Right lobe of liver (tissue), 6 donors: ENCODE results near the gene TRAPPC6A. TPM values are rescaled to one million over a fixed set of nuclear protein-coding genes. Genes with fewer than 3 reads are reported as not detected.

Source experiments
- ATAC-seq, 4 donors: fragments of 200-7000 bp; cut with Tn5 transposase; one replicate each; pipeline ENCODE4 v1.9.1; 2020; ENCODE audit warnings: mild to moderate bottlenecking in 4 of 4, moderate library complexity in 4 of 4
- DNase-seq, 3 donors: peaks; one replicate each; pipeline ENCODE4 v3.0.0-alpha.2; 2020
- H3K27ac ChIP-seq, 3 donors: fragments of 200-600 bp; one replicate each; pipeline ENCODE4 v1.8.0; 2022
- H3K27me3 ChIP-seq, 2 donors: fragments of 200-600 bp; one replicate each; pipeline ENCODE4 v1.8.0; 2022
- H3K36me3 ChIP-seq, 4 donors: fragments of 200-600 bp; sonication (generic) in 1 of 4; one replicate each; pipeline versions ENCODE4 v1.5.1 to v1.8.0; 2017 to 2022; ENCODE audit warnings: control low read depth in 1 of 4
- H3K4me1 ChIP-seq, 4 donors: fragments of 200-600 bp; sonication (generic) in 1 of 4; one replicate each; pipeline versions ENCODE4 v1.5.1 to v1.8.0; 2017 to 2022; ENCODE audit warnings: control low read depth in 1 of 4
- H3K4me3 ChIP-seq, 3 donors: fragments of 200-600 bp; one replicate each; pipeline ENCODE4 v1.8.0; 2022
- H3K9me3 ChIP-seq, 4 donors: fragments of 200-600 bp; sonication (generic) in 1 of 4; one replicate each; pipeline versions ENCODE4 v1.5.1 to v1.8.0; 2017 to 2022; ENCODE audit warnings: control low read depth in 1 of 4
- POLR2A ChIP-seq: fragments of 450-650 bp; IDR thresholded peaks from one replicate; pipeline ENCODE4 v1.6.1; 2017; ENCODE audit warnings: antibody characterized with exemption, mild to moderate bottlenecking
- WGBS: methylation state at CpG from one replicate; pipeline ENCODE4 v1.1.6; 2018; ENCODE audit warnings: low coverage, low lambda C conversion rate; ENCODE audit not compliant: insufficient coverage; ENCODE audit errors: missing lambda C conversion rate; 5-methylcytosine and 5-hydroxymethylcytosine counted together
- intact Hi-C, 2 donors: fragments of 100-400 bp; cut with DNase I; formaldehyde crosslinking; loops; one replicate each; pipeline versions ENCODE4 v1.11.2 to v1.14.1; 2022
- total RNA-seq, 6 experiments: library from RNA; depleted of rRNA in 2 of 6; stranded (reverse); fragments of >200 nt in 2 of 6; fragmentation: NEBNext Ultra II Directional in 3 of 6; extraction: Animal tissue kit (Norgen Biotek cat#: 25700) in 3 of 6; gene quantifications; one replicate each; pipeline versions ENCODE4 v1.1.0 to v1.2.4, GENCODE V29; 2016 to 2023
- TF ChIP-seq, protein P1 (sequence below), 4 donors: fragments of 200-600 bp in 3 of 4; fragments of 450-650 bp in 1 of 4; IDR thresholded peaks; one replicate each; pipeline versions ENCODE4 v1.5.1 to v1.8.0; 2016 to 2022; ENCODE audit warnings: antibody characterized with exemption in 4 of 4, mild to moderate bottlenecking in 2 of 4
- donor health status: DM: no; HTN: yes; CAD: no.
- donor health status: DM: no; HTN: no; CAD: no.
- donor health status: DM: no; HTN: no; CAD: no.
- donor health status: DM: no; HTN: yes; CAD: no.
- donor health status: DM: no; HTN: yes; CAD: no.

TRAPPC6A gene
- total RNA-seq, 6 experiments from 2014 or later: 13.1 to 33.3 (median 23.7) TPM

DNA sequence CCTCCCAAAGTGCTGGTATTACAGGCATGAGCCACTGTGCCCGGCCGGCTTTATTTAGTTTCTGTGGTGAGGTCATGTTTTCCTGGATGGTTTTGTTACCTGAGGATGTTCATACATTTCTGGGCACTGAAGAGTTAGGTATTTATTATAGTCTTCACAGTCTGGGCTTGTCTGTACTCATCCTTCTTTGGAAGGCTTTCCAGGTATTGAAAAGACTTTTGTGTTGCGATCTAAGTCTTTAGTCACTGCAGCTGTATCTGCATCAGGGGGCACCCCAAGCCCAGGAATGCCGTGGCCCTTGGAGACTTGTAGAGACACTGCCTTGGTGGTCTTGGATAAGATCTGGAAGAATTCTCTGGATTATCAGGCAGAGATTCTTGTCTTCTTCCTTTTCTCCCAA is 13.3 kb upstream of the TRAPPC6A start:
- no peak for ATAC-seq
- H3K27me3 ChIP-seq: no peaks in the 10 kb centered on the region
- no peak overlapping the region for H3K27ac ChIP-seq
- 96% methylated on average over 4 of the region's 4 CpGs for WGBS
- no peaks in the 10 kb centered on the region for H3K36me3 ChIP-seq
- no peak overlapping the region for H3K4me3 ChIP-seq
- H3K9me3 ChIP-seq: no peaks in the 10 kb centered on the region
- no peak for DNase-seq
- H3K4me1 ChIP-seq: no peaks in the 10 kb centered on the region
- intact Hi-C loops: no loop called here
- TF ChIP-seq, protein P1, sequence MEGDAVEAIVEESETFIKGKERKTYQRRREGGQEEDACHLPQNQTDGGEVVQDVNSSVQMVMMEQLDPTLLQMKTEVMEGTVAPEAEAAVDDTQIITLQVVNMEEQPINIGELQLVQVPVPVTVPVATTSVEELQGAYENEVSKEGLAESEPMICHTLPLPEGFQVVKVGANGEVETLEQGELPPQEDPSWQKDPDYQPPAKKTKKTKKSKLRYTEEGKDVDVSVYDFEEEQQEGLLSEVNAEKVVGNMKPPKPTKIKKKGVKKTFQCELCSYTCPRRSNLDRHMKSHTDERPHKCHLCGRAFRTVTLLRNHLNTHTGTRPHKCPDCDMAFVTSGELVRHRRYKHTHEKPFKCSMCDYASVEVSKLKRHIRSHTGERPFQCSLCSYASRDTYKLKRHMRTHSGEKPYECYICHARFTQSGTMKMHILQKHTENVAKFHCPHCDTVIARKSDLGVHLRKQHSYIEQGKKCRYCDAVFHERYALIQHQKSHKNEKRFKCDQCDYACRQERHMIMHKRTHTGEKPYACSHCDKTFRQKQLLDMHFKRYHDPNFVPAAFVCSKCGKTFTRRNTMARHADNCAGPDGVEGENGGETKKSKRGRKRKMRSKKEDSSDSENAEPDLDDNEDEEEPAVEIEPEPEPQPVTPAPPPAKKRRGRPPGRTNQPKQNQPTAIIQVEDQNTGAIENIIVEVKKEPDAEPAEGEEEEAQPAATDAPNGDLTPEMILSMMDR (IDR thresholded peaks at IDR 0.05): no peak
- no peak for TF ChIP-seq POLR2A

DNA sequence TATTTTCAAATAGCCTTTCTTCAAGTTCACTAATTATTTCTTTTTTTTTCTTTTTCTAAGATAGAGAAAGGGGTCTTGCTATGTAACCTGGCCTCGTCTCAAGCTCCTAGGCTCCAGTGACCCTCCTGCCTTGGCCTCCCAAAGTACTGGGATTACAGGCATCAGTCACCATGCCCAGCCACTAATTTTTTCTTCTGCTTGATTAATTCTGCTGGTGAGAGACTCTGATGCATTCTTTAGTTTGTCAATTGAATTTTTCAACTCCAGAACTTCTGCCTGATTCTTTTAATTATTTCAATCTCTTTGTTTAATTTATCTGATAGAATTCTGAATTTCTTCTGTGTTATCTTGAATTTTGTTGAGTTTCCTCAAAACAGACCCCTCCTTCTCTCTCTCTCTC is 11.9 kb upstream of the TRAPPC6A start:
- TF ChIP-seq, protein P1 (IDR thresholded peaks at IDR 0.05): no peak
- no peak for TF ChIP-seq POLR2A
- ATAC-seq: no peak
- no peaks in the 10 kb centered on the region for H3K4me1 ChIP-seq
- no peak overlapping the region for H3K27ac ChIP-seq
- WGBS: 70% methylated on average over 1 of the region's 1 CpG
- H3K4me3 ChIP-seq: no peak overlapping the region
- H3K36me3 ChIP-seq: no peaks in the 10 kb centered on the region
- H3K9me3 ChIP-seq: no peaks in the 10 kb centered on the region
- no peaks in the 10 kb centered on the region for H3K27me3 ChIP-seq
- intact Hi-C loops: no loop called here
- DNase-seq: no peak

- no peak overlapping the region for H3K27ac ChIP-seq
- intact Hi-C loops: no loop called here
- no peaks in the 10 kb centered on the region for H3K4me1 ChIP-seq
- no peak for TF ChIP-seq POLR2A
- TF ChIP-seq, protein P1 (IDR thresholded peaks at IDR 0.05): peak; percentile 42 to 59 (median 57)
- ATAC-seq (peak; percentile 50 to 68 (median 62)), DNase-seq (no peak)
- no peaks in the 10 kb centered on the region for H3K36me3 ChIP-seq
- H3K9me3 ChIP-seq: no peaks in the 10 kb centered on the region
- H3K4me3 ChIP-seq: no peak overlapping the region
- 74% methylated on average over 4 of the region's 12 CpGs for WGBS
- no peaks in the 10 kb centered on the region for H3K27me3 ChIP-seq
These were observed 9.5 kb upstream of the TRAPPC6A start for GRCh38 chr19:45187421-45188100.

- Histone ChIP-seq H3K4me1 (no peaks in the 10 kb centered on the region), H3K9me3 (no peaks in the 10 kb centered on the region), H3K27me3 (no peaks in the 10 kb centered on the region), H3K27ac (no peak overlapping the region), H3K4me3 (no peak overlapping the region), H3K36me3 (no peaks in the 10 kb centered on the region)
- ATAC-seq: peak; percentile 48 to 71 (median 54)
- DNase-seq: no peak
- WGBS: 60% methylated on average over 3 of the region's 12 CpGs
- intact Hi-C loops: no loop called here
- TF ChIP-seq POLR2A: no peak
- TF ChIP-seq, protein P1 (IDR thresholded peaks at IDR 0.05): no peak
These were observed 8.7 kb upstream of the TRAPPC6A start for GRCh38 chr19:45186509-45187334.
